CD4-positive, alpha-beta T cell (primary cell): ENCODE data around the gene F7. TPM values are rescaled to one million over a fixed set of nuclear protein-coding genes. Genes with fewer than 3 reads are reported as not detected.

Experiments used
- ATAC-seq: fragments of 200-7000 bp; cut with Tn5 transposase; one replicate; pipeline ENCODE4 v1.10.0; 2022; ENCODE audit warnings: mild to moderate bottlenecking; ENCODE audit not compliant: poor library complexity
- CTCF ChIA-PET: fragments of 350-600 bp; sonication (Branson Sonifier 250); formaldehyde crosslinking; loops from one replicate; lab custom pipeline; 2021; ENCODE audit warnings: antibody characterized with exemption, inconsistent platforms; lab: Charles Lee
- POLR2A ChIA-PET: fragments of 350-600 bp; sonication (Branson Sonifier 250); formaldehyde crosslinking; loops from one replicate; lab custom pipeline; 2021; ENCODE audit warnings: antibody characterized with exemption, inconsistent platforms; lab: Charles Lee
- DNase-seq, 14 experiments: peaks; one replicate each; pipeline ENCODE4 v3.0.0-alpha.2; 2013 to 2020; ENCODE audit warnings: mixed read lengths in 2 of 14
- H3K27ac ChIP-seq, 2 donors: one replicate each; pipeline versions ENCODE4 v1.5.1 to v1.7.0; 2013; ENCODE audit warnings: low read length in 2 of 2, low read depth in 1 of 2, mild to moderate bottlenecking in 1 of 2
- H3K27me3 ChIP-seq, 2 experiments: 1 replicate in 1 of 2; 2 replicates in 1 of 2; pipeline versions ENCODE4 v1.6.1 to v1.7.0; 2013; ENCODE audit warnings: low read length in 2 of 2, control low read depth in 1 of 2, mild to moderate bottlenecking in 1 of 2, moderate library complexity in 1 of 2; ENCODE audit not compliant: insufficient read depth in 2 of 2, control insufficient read depth in 1 of 2
- H3K36me3 ChIP-seq: one replicate; pipeline ENCODE4 v1.6.1; 2013; ENCODE audit warnings: low read length, control low read depth; ENCODE audit not compliant: insufficient read depth
- H3K4me1 ChIP-seq: one replicate; pipeline ENCODE4 v1.6.1; 2013; ENCODE audit warnings: low read length, control low read depth; ENCODE audit not compliant: insufficient read depth
- H3K4me3 ChIP-seq: one replicate; pipeline ENCODE4 v1.5.1; 2013; ENCODE audit warnings: mild to moderate bottlenecking, low read length, moderate library complexity
- H3K9me3 ChIP-seq, 2 experiments: 1 replicate in 1 of 2; 2 replicates in 1 of 2; pipeline versions ENCODE4 v1.6.1 to v1.7.0; 2013; ENCODE audit warnings: low read length in 2 of 2, mild to moderate bottlenecking in 2 of 2, control low read depth in 1 of 2, moderate library complexity in 1 of 2; ENCODE audit not compliant: control insufficient read depth in 1 of 2, insufficient read depth in 1 of 2
- H3K27ac Mint-ChIP-seq: one replicate; pipeline ENCODE4 v1.8.0; 2020; ENCODE audit warnings: mixed read lengths
- H3K27me3 Mint-ChIP-seq: one replicate; pipeline ENCODE4 v1.8.0; 2021; ENCODE audit warnings: mixed read lengths
- H3K36me3 Mint-ChIP-seq: one replicate; pipeline ENCODE4 v1.8.0; 2021; ENCODE audit warnings: low read depth, mixed read lengths
- H3K4me1 Mint-ChIP-seq: one replicate; pipeline ENCODE4 v1.8.0; 2021; ENCODE audit warnings: low read depth, mixed read lengths
- H3K4me3 Mint-ChIP-seq: one replicate; pipeline ENCODE4 v1.8.0; 2020; ENCODE audit warnings: mild to moderate bottlenecking, mixed read lengths
- H3K9me3 Mint-ChIP-seq: one replicate; pipeline ENCODE4 v1.8.0; 2020; ENCODE audit warnings: mixed read lengths
- CTCF ChIP-seq: fragments of 200-600 bp; IDR thresholded peaks from one replicate; pipeline ENCODE4 v1.8.0; 2022; ENCODE audit warnings: antibody characterized with exemption, mild to moderate bottlenecking
- intact Hi-C, 2 experiments: fragments of 100-400 bp; cut with DNase I in 1 of 2; cut with micrococcal nuclease in 1 of 2; formaldehyde crosslinking; loops; one replicate each; pipeline versions ENCODE4 v1.15.1 to v1.9.0; 2023 to 2025; cut with DNase I, micrococcal nuclease
- total RNA-seq, 174 experiments: library from RNA in 2 of 174; stranded (reverse) in 2 of 174; gene quantifications; one replicate each; pipeline ENCODE4 v1.2.3 and lab custom pipeline; 2021 to 2026

F7 gene
- total RNA-seq, 2 experiments from 2014 or later = not detected

- H3K27me3 Mint-ChIP-seq = no peaks in the 10 kb centered on the region
Observed at GRCh38 chr13:113152984-113153809, 47.6 kb downstream of the F7 start.

GRCh38 chr13:113153810-113154748 is 48.5 kb downstream of the F7 start:
- H3K4me3 Mint-ChIP-seq = peak overlapping the region; percentile 90
- Histone ChIP-seq H3K27me3 (no peaks in the 10 kb centered on the region), H3K36me3 (no peaks in the 10 kb centered on the region), H3K4me1 (peaks cover 33% of the 10 kb centered on the region), H3K4me3 (peak overlapping the region; percentile 74), H3K9me3 (no peaks in the 10 kb centered on the region), H3K27ac (peak overlapping the region in 1 of 2 donors; percentile 73)
- DNase-seq (peak; percentile 59 to 88 (median 72)), ATAC-seq (peak; percentile 83)
- CTCF ChIA-PET = no interaction called here
- POLR2A ChIA-PET = interaction anchor here (0.9 to 2.9 kb wide), 6 partner anchors 10 to 55 kb away, joined by 3 to 31 read pairs (median 3); partner anchors contain the start of genes CUL4A and PCID2
- H3K36me3 Mint-ChIP-seq = peaks cover 5% of the 10 kb centered on the region
- peak overlapping the region; percentile 84 for H3K27ac Mint-ChIP-seq
- intact Hi-C loops = loop anchor here (1.0 to 5.0 kb wide), 5 partner anchors 53 to 337 kb away; partner anchors contain the start of genes PCID2 (in 2 of the 2), CUL4A (in 1 of the 2), DCUN1D2 (in 1 of the 2) and GRTP1 (in 1 of the 2)
- peaks cover 21% of the 10 kb centered on the region for H3K4me1 Mint-ChIP-seq
- peaks cover 2% of the 10 kb centered on the region for H3K9me3 Mint-ChIP-seq
- no peak for TF ChIP-seq CTCF
- no peaks in the 10 kb centered on the region for H3K27me3 Mint-ChIP-seq

More at GRCh38 chr13:113152984-113153809, 47.6 kb downstream of the F7 start:
- H3K9me3 Mint-ChIP-seq = peaks cover 2% of the 10 kb centered on the region
- H3K36me3 Mint-ChIP-seq = peaks cover 5% of the 10 kb centered on the region
- peak overlapping the region in 1 of 2 donors; percentile 73 for H3K27ac ChIP-seq
- POLR2A ChIA-PET = interaction anchor here (0.9 to 2.9 kb wide), 5 partner anchors 23 to 56 kb away, joined by 3 to 31 read pairs (median 3); partner anchors contain the start of genes CUL4A and PCID2
- ATAC-seq (peak; percentile 37), DNase-seq (peak in 7 of 14 experiments; percentile 11 to 52 (median 32))
- H3K4me3 ChIP-seq = peak overlapping the region; percentile 74
- H3K27me3 ChIP-seq = no peaks in the 10 kb centered on the region
- no peaks in the 10 kb centered on the region for H3K9me3 ChIP-seq
- H3K4me1 Mint-ChIP-seq = peaks cover 21% of the 10 kb centered on the region
- H3K4me1 ChIP-seq = peaks cover 32% of the 10 kb centered on the region
- H3K27ac Mint-ChIP-seq = peak overlapping the region; percentile 84
- no peak for TF ChIP-seq CTCF
- intact Hi-C loops = loop anchor here (5.0 kb wide), 3 partner anchors 54 to 211 kb away; partner anchors contain the start of genes CUL4A (in 1 of the 2), GRTP1 (in 1 of the 2) and PCID2 (in 1 of the 2)
- CTCF ChIA-PET = no interaction called here
- no peaks in the 10 kb centered on the region for H3K36me3 ChIP-seq
- H3K4me3 Mint-ChIP-seq = peak overlapping the region; percentile 90

GRCh38 chr13:113155201-113155600 is 49.6 kb downstream of the F7 start:
- ChIA-PET POLR2A (interaction anchor here (1.3 to 2.9 kb wide), 2 partner anchors 9 to 54 kb away, joined by 5 to 31 read pairs; partner anchors contain the start of genes CUL4A and PCID2), CTCF (no interaction called here)
- H3K9me3 ChIP-seq = no peaks in the 10 kb centered on the region
- no peak overlapping the region for H3K27ac ChIP-seq
- DNase-seq (peak in 1 of 14 experiments; percentile 15), ATAC-seq (no peak)
- peaks cover 2% of the 10 kb centered on the region for H3K9me3 Mint-ChIP-seq
- H3K4me3 Mint-ChIP-seq = peak overlapping the region; percentile 72
- H3K36me3 Mint-ChIP-seq = peaks cover 5% of the 10 kb centered on the region
- no peaks in the 10 kb centered on the region for H3K27me3 ChIP-seq
- H3K36me3 ChIP-seq = no peaks in the 10 kb centered on the region
- no peaks in the 10 kb centered on the region for H3K27me3 Mint-ChIP-seq
- peaks cover 24% of the 10 kb centered on the region for H3K4me1 Mint-ChIP-seq
- no peak for TF ChIP-seq CTCF
- H3K4me1 ChIP-seq = peaks cover 33% of the 10 kb centered on the region
- no peak overlapping the region for H3K4me3 ChIP-seq
- intact Hi-C loops = loop anchor here in 1 of 2 experiments (2.0 to 5.0 kb wide), 2 partner anchors 142 to 336 kb away; partner anchors contain the start of genes DCUN1D2 and LAMP1
- H3K27ac Mint-ChIP-seq = peak overlapping the region; percentile 72
